ENCODE data around the gene GPC5.

GPC5 gene

DNA sequence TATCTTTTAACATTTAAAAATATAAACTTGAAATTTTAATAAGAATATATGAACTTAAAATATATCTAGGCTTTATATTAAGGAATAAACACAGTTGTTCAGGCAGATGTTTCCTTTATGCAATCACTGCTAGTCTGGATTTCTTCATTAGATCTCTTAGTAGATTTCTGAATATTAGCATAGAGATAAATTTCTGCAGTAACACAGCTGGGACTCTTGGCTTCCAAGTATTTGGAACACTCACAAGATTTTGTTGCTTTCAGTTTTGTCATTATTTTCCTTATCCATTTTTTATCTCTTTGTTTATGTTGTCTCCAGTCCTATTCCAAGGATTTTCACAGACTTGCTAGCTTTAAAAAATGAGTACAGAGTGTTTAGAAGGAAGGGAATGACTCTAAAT, 857.1 kb downstream of the GPC5 start (continued):
- no peak for TF ChIP-seq ZNF514 (tag by site-specific recombination; IDR thresholded peaks at IDR 0.05)
- TF ChIP-seq ZNF302 (tag by site-specific recombination; IDR thresholded peaks at IDR 0.05; ENCODE audit: low read depth) = no peak
- TF ChIP-seq ZNF585B (tag by site-specific recombination; IDR thresholded peaks at IDR 0.05) = no peak
- no peak for TF ChIP-seq ZNF571 (tag by site-specific recombination; IDR thresholded peaks at IDR 0.05)
- no peak for TF ChIP-seq ZNF677 (tag by site-specific recombination; IDR thresholded peaks at IDR 0.05)
- TF ChIP-seq ZNF169 (tag by site-specific recombination; IDR thresholded peaks at IDR 0.05) = no peak
- TF ChIP-seq ZNF561 (tag by site-specific recombination; IDR thresholded peaks at IDR 0.05; ENCODE audit: borderline replicate concordance) = no peak
- TF ChIP-seq SALL2 (tag by site-specific recombination; IDR thresholded peaks at IDR 0.05; ENCODE audit: borderline replicate concordance) = no peak

DNA sequence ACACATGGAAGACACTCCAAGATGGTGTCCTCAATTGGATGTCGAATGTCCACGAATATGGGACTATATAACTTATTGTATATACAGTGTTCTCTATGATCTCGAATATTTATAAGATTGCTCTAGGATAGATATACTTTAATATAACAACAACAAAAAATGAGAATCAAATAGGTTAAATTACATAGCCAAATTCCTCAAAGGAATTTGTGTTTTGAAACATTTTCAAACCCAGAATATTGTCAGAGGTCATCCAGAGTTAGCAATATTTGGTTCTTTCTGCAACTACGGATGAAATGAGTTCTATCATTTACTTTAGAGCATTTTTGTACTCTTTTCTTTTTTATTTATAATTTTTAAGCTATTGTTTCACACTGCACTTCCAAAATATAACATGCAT, 857.8 kb downstream of the GPC5 start:
- H3K4me1 ChIP-seq (ENCODE audit: control insufficient read depth, insufficient read depth, low read length) = no peaks in the 10 kb centered on the region
- no peak overlapping the region for H3K4me3 ChIP-seq (ENCODE audit: low read depth, low read length)
- H3K27ac ChIP-seq (ENCODE audit: extremely low read depth, low read depth, low read length) = no peak overlapping the region
- POLR2A ChIA-PET = no interaction called here
- H3K9me3 ChIP-seq (ENCODE audit: control insufficient read depth, insufficient read depth, low read depth, low read length) = no peaks in the 10 kb centered on the region
- CTCF ChIA-PET = no interaction called here
- no peaks in the 10 kb centered on the region for H3K36me3 ChIP-seq (ENCODE audit: control insufficient read depth in 2 of 2, insufficient read depth in 1 of 2, low read length in 2 of 2)
- TF ChIP-seq GLI4 (tag by site-specific recombination; IDR thresholded peaks at IDR 0.05) (no peak), SETDB1 (IDR thresholded peaks at IDR 0.05; ENCODE audit: insufficient read length, low read length) (no peak), SP2 (tag by site-specific recombination; IDR thresholded peaks at IDR 0.05) (no peak), KLF7 (tag by site-specific recombination; IDR thresholded peaks at IDR 0.05; ENCODE audit: borderline replicate concordance) (no peak), HOXC10 (CRISPR knock-in tag; IDR thresholded peaks at IDR 0.05) (no peak), ZSCAN23 (tag by site-specific recombination; IDR thresholded peaks at IDR 0.05) (no peak), ZNF701 (tag by site-specific recombination; IDR thresholded peaks at IDR 0.05) (no peak), KLF8 (tag by site-specific recombination; IDR thresholded peaks at IDR 0.05) (no peak), ZNF624 (tag by site-specific recombination; IDR thresholded peaks at IDR 0.05) (no peak), SP3 (tag by site-specific recombination; IDR thresholded peaks at IDR 0.05) (no peak), ZNF175 (tag by site-specific recombination; IDR thresholded peaks at IDR 0.05) (no peak)
- TF ChIP-seq, protein P1, sequence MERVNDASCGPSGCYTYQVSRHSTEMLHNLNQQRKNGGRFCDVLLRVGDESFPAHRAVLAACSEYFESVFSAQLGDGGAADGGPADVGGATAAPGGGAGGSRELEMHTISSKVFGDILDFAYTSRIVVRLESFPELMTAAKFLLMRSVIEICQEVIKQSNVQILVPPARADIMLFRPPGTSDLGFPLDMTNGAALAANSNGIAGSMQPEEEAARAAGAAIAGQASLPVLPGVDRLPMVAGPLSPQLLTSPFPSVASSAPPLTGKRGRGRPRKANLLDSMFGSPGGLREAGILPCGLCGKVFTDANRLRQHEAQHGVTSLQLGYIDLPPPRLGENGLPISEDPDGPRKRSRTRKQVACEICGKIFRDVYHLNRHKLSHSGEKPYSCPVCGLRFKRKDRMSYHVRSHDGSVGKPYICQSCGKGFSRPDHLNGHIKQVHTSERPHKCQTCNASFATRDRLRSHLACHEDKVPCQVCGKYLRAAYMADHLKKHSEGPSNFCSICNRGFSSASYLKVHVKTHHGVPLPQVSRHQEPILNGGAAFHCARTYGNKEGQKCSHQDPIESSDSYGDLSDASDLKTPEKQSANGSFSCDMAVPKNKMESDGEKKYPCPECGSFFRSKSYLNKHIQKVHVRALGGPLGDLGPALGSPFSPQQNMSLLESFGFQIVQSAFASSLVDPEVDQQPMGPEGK (tag by site-specific recombination; IDR thresholded peaks at IDR 0.05) = no peak
- TF ChIP-seq, protein P2, sequence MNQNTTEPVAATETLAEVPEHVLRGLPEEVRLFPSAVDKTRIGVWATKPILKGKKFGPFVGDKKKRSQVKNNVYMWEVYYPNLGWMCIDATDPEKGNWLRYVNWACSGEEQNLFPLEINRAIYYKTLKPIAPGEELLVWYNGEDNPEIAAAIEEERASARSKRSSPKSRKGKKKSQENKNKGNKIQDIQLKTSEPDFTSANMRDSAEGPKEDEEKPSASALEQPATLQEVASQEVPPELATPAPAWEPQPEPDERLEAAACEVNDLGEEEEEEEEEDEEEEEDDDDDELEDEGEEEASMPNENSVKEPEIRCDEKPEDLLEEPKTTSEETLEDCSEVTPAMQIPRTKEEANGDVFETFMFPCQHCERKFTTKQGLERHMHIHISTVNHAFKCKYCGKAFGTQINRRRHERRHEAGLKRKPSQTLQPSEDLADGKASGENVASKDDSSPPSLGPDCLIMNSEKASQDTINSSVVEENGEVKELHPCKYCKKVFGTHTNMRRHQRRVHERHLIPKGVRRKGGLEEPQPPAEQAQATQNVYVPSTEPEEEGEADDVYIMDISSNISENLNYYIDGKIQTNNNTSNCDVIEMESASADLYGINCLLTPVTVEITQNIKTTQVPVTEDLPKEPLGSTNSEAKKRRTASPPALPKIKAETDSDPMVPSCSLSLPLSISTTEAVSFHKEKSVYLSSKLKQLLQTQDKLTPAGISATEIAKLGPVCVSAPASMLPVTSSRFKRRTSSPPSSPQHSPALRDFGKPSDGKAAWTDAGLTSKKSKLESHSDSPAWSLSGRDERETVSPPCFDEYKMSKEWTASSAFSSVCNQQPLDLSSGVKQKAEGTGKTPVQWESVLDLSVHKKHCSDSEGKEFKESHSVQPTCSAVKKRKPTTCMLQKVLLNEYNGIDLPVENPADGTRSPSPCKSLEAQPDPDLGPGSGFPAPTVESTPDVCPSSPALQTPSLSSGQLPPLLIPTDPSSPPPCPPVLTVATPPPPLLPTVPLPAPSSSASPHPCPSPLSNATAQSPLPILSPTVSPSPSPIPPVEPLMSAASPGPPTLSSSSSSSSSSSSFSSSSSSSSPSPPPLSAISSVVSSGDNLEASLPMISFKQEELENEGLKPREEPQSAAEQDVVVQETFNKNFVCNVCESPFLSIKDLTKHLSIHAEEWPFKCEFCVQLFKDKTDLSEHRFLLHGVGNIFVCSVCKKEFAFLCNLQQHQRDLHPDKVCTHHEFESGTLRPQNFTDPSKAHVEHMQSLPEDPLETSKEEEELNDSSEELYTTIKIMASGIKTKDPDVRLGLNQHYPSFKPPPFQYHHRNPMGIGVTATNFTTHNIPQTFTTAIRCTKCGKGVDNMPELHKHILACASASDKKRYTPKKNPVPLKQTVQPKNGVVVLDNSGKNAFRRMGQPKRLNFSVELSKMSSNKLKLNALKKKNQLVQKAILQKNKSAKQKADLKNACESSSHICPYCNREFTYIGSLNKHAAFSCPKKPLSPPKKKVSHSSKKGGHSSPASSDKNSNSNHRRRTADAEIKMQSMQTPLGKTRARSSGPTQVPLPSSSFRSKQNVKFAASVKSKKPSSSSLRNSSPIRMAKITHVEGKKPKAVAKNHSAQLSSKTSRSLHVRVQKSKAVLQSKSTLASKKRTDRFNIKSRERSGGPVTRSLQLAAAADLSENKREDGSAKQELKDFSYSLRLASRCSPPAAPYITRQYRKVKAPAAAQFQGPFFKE (tag by site-specific recombination; IDR thresholded peaks at IDR 0.05; ENCODE audit: borderline replicate concordance) = no peak
- TF ChIP-seq, protein P3, sequence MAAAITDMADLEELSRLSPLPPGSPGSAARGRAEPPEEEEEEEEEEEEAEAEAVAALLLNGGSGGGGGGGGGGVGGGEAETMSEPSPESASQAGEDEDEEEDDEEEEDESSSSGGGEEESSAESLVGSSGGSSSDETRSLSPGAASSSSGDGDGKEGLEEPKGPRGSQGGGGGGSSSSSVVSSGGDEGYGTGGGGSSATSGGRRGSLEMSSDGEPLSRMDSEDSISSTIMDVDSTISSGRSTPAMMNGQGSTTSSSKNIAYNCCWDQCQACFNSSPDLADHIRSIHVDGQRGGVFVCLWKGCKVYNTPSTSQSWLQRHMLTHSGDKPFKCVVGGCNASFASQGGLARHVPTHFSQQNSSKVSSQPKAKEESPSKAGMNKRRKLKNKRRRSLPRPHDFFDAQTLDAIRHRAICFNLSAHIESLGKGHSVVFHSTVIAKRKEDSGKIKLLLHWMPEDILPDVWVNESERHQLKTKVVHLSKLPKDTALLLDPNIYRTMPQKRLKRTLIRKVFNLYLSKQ (tag by site-specific recombination; IDR thresholded peaks at IDR 0.05; ENCODE audit: borderline replicate concordance) = no peak
- TF ChIP-seq, protein P4, sequence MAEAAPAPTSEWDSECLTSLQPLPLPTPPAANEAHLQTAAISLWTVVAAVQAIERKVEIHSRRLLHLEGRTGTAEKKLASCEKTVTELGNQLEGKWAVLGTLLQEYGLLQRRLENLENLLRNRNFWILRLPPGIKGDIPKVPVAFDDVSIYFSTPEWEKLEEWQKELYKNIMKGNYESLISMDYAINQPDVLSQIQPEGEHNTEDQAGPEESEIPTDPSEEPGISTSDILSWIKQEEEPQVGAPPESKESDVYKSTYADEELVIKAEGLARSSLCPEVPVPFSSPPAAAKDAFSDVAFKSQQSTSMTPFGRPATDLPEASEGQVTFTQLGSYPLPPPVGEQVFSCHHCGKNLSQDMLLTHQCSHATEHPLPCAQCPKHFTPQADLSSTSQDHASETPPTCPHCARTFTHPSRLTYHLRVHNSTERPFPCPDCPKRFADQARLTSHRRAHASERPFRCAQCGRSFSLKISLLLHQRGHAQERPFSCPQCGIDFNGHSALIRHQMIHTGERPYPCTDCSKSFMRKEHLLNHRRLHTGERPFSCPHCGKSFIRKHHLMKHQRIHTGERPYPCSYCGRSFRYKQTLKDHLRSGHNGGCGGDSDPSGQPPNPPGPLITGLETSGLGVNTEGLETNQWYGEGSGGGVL (tag by site-specific recombination; IDR thresholded peaks at IDR 0.05) = no peak
- TF ChIP-seq, protein P5, sequence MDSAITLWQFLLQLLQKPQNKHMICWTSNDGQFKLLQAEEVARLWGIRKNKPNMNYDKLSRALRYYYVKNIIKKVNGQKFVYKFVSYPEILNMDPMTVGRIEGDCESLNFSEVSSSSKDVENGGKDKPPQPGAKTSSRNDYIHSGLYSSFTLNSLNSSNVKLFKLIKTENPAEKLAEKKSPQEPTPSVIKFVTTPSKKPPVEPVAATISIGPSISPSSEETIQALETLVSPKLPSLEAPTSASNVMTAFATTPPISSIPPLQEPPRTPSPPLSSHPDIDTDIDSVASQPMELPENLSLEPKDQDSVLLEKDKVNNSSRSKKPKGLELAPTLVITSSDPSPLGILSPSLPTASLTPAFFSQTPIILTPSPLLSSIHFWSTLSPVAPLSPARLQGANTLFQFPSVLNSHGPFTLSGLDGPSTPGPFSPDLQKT (IDR thresholded peaks at IDR 0.05; ENCODE audit: borderline replicate concordance, low read depth, low read length) = no peak
- TF ChIP-seq, protein P6, sequence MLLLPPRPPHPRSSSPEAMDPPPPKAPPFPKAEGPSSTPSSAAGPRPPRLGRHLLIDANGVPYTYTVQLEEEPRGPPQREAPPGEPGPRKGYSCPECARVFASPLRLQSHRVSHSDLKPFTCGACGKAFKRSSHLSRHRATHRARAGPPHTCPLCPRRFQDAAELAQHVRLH (tag by site-specific recombination; IDR thresholded peaks at IDR 0.05) = no peak

Data from HEK293 (cell line).